Ishikawa (cell line): ENCODE results near the gene GYPC.

ENCODE experiments used
- CEBPB ChIP-seq: IDR thresholded peaks from 2 replicates; pipeline ENCODE4 v1.6.1; 2012
- EGR1 ChIP-seq: IDR thresholded peaks from 2 replicates; pipeline ENCODE4 v1.6.1; 2012
- EP300 ChIP-seq: IDR thresholded peaks from 2 replicates; pipeline ENCODE4 v1.6.1; 2012; ENCODE audit warnings: borderline replicate concordance
- FOXM1 ChIP-seq: IDR thresholded peaks from 2 replicates; pipeline ENCODE4 v1.6.1; 2012; ENCODE audit warnings: low read depth, borderline replicate concordance
- TAF1 ChIP-seq: IDR thresholded peaks from 2 replicates; pipeline ENCODE4 v1.6.1; 2012; ENCODE audit warnings: low read depth, mild to moderate bottlenecking
- USF1 ChIP-seq: IDR thresholded peaks from 2 replicates; pipeline ENCODE4 v1.6.1; 2012
- YY1 ChIP-seq: IDR thresholded peaks from 2 replicates; pipeline ENCODE4 v1.6.1; 2012; ENCODE audit warnings: low read depth
- TF ChIP-seq, protein P1 (sequence below): IDR thresholded peaks from 2 replicates; pipeline ENCODE4 v1.6.1; 2012
- TF ChIP-seq, protein P2 (sequence below): IDR thresholded peaks from 2 replicates; pipeline ENCODE4 v1.6.1; 2012; ENCODE audit warnings: low read depth, mild to moderate bottlenecking

- no peak for TF ChIP-seq USF1
- no peak for TF ChIP-seq EGR1
- TF ChIP-seq YY1, result no peak
- TF ChIP-seq FOXM1, result no peak
- TF ChIP-seq, protein P1, sequence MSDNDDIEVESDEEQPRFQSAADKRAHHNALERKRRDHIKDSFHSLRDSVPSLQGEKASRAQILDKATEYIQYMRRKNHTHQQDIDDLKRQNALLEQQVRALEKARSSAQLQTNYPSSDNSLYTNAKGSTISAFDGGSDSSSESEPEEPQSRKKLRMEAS, result no peak
- TF ChIP-seq EP300, result no peak
- TF ChIP-seq, protein P2, sequence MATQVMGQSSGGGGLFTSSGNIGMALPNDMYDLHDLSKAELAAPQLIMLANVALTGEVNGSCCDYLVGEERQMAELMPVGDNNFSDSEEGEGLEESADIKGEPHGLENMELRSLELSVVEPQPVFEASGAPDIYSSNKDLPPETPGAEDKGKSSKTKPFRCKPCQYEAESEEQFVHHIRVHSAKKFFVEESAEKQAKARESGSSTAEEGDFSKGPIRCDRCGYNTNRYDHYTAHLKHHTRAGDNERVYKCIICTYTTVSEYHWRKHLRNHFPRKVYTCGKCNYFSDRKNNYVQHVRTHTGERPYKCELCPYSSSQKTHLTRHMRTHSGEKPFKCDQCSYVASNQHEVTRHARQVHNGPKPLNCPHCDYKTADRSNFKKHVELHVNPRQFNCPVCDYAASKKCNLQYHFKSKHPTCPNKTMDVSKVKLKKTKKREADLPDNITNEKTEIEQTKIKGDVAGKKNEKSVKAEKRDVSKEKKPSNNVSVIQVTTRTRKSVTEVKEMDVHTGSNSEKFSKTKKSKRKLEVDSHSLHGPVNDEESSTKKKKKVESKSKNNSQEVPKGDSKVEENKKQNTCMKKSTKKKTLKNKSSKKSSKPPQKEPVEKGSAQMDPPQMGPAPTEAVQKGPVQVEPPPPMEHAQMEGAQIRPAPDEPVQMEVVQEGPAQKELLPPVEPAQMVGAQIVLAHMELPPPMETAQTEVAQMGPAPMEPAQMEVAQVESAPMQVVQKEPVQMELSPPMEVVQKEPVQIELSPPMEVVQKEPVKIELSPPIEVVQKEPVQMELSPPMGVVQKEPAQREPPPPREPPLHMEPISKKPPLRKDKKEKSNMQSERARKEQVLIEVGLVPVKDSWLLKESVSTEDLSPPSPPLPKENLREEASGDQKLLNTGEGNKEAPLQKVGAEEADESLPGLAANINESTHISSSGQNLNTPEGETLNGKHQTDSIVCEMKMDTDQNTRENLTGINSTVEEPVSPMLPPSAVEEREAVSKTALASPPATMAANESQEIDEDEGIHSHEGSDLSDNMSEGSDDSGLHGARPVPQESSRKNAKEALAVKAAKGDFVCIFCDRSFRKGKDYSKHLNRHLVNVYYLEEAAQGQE, result no peak
- TF ChIP-seq CEBPB, result no peak
- no peak for TF ChIP-seq TAF1
Measured at GRCh38 chr2:126730655-126731054, 74.7 kb downstream of the GYPC start.
